HG03378 (cell line): ENCODE data around the gene MYDGF.
"Not testable (repeated sequence)": the region's sequence is repeated elsewhere in the genome, so short reads cannot be mapped to it uniquely, and the experiment has no call there.

ENCODE experiments used
- ATAC-seq: cut with Tn5 transposase; IDR thresholded peaks from one replicate; pipeline ENCODE4 v1.9.1; 2021; ENCODE audit warnings: mild to moderate bottlenecking, moderate library complexity; ENCODE audit not compliant: unreplicated experiment

Gene MYDGF

GRCh38 chr19:4700693-4700970 is 30.5 kb upstream of the MYDGF start:
- no peak for ATAC-seq

GRCh38 chr19:4699826-4700692 is 29.9 kb upstream of the MYDGF start:
- ATAC-seq: no peak

DNA sequence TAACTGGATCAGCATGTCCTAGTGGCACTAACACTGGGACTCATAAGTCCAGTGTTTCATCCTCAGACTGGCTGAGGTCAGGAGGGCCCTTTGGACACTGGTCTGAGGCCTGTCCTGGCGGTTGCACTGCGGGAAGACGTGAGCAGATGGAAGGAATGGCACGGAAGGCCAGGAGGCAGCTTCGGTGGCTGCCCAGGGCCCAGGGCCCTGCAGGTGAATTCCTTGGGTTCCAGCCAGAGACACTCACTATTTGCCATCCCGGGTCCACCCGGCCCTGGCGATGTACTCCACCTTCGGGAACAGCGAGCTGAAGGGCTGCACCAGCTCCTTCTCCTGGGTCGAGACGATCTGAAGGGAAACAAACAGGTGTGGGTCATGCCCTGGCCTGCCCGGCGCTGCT is 27.2 kb upstream of the MYDGF start:
- no peak for ATAC-seq

DNA sequence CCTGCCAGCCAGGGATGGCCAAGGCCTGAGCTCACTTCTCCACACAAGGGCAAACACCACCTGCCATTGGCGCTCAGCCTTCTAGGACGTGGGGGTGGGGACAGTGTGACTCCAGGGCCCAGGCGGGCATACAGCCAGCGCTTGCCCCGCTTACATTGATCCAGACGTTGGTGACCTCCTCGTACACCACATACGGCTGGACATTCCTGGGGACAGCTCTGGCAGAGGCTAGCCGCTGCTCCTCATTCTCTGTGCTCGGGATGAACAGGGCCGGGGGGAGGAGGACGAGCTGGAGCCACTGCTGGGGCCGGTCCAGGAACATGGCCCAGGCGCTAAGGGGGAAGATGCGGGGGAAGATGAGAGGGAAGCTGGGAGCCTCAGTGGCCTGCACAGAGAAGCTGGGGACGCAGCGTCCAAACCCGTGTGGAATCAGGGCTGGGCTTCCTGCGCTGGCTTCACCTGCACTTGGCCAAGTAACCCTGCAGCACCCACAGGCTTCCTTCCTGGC is 25.1 kb upstream of the MYDGF start:
- ATAC-seq: no peak

DNA sequence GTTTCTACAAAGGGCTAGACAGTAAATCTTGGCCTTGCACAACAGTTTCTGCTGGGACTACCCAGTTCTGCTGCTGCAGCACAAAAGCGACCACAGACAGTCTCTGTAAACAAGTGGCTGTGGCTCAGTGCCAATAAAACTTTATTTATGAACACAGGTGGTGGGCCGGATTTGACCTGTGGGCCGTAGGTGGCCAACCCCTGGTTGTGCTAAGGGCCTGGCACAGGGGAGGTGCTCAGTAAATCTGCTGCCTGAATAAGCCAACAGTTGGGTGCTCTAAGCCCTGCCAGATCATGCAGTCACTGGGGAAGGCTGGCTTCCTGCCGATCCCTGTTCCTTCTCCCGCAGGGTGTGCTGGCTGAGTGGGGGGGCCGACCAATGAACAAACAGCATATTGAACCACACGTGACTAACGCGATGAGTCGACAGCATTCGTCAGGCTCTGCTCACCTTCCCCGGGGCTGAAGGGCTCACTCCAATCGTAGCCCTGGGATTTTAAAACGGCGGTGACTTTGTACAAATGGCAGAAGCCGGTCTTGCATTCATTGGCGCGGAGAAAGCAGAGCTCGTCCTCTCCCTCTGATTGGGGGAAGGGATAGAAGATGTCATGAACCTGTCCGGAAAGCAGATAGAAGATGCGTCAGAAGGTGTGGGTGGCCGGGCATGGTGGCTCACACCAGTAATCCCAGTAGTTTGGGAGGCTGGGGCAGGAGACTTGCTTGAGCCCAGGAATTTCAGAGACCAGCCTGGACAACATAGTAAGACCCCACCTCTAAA is 24.3 kb upstream of the MYDGF start:
- no peak for ATAC-seq

DNA sequence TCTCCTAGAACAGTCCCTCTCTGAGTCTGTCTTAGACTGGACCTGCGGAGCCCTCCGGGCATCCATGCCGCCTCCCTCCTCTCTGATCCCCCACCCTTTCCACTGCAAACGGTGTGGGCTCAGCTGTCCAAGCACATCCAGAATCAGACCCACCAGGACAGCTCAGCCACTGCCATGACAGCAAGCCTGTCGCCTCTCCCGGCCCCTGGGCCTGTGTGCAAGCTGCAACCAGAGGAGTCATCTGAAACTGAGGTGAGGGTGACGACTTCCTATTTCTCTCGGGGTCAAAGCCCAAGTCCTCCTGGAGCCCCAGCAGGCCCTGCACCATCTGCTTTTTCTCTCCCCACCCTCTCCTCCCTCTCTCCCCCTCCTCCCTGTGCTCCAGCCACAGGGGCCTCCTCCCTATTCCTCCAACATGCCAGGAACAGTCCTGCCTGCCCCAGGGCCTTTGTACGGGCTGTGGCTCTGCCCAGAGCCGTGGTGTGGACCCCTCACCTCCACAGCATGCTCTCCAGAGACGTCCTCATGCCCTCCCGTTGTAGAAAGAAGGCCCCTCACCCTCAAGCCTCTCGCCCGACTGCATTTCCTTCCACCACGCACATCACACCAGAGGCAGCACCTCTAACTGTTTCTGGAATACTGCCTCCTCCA is 23.5 kb upstream of the MYDGF start:
- no peak for ATAC-seq

GRCh38 chr19:4693078-4693350 is 22.9 kb upstream of the MYDGF start:
- ATAC-seq: no peak

DNA sequence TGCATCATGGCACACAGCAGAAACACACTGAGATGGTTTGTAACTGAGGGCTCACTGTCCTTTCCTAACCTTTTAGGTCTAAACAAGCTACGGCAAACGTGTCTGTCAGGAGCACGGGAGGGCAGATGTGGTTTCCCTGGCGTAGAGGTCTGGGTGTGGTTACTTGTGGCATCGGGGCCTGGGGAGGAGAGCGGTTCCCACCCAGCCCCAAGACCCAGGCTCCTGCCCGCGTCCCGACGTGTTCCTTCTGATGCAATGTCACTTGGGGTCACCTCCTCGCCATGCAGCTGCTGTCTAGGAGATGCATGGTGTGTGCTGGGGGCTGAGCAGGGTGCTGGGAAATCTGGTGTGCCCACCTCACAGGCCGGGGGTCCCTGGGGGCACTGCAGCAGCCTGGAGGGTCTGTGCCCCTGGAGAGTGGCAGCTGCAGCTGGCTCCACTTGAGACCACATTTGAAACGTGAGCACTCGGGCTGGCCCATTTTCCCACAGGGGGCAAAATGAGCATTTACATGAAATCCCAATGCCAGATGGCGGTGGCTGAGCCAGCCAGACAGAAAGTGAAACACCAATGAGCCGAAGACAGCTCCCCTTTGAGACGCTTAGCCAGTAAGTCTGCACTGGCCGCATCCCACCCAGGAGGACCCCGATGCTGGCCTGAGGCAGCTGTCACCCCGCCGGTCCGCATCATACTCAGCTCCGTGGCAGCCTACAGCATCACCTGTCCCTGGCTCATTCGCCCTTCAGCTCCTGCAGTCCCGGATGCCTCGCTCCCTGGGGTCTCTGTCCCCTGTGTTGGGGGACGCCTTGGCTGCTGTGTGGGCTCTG is 22.3 kb upstream of the MYDGF start:
- no peak for ATAC-seq

DNA sequence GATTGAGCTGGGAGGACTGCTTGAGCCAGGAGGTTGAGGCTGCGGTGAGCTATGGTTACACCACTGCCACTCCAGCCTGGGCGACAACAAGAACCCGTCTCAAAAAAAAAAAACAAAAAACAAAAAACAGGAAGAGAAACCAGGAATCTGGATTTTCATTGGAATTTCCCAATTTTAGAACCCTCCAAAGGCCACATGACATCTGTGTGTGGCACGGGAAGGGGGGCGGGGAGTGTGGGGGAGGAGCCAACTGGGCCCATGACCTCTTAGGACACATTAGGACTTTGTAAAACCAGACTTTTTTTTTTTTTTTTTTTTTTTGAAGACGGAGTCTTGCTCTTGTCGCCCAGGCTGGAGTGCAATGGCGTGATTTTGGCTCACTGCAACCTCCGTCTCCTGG is 21.2 kb upstream of the MYDGF start:
- no peak for ATAC-seq

- ATAC-seq: no peak
Measured at GRCh38 chr19:4690361-4690760, 20.2 kb upstream of the MYDGF start.

DNA sequence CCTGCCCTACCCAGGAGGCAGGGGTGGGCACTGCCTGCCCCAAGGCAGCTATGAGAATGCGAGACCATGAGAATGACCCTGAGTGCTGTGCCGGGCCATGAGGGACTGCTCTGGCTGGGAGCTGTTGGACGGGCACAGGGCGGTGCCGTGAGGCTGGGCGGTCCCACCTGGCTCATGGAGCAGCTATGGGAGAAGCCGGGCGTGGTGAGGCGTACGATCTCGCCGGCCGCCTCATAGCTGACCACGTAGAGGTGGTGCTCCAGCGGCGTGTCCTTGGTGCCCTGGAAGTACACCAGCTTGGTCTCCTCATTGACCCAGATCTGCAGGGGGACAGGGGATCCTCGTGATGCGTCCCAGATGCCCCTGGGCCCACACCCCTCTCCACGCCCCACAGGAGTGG is 19.3 kb upstream of the MYDGF start:
- ATAC-seq: no peak

GRCh38 chr19:4688587-4688986 is 18.4 kb upstream of the MYDGF start:
- no peak for ATAC-seq

GRCh38 chr19:4687396-4687795 is 17.3 kb upstream of the MYDGF start:
- ATAC-seq: no peak

GRCh38 chr19:4686700-4687099 is 16.6 kb upstream of the MYDGF start:
- no peak for ATAC-seq

GRCh38 chr19:4684312-4685095 is 14.4 kb upstream of the MYDGF start:
- ATAC-seq: no peak

- no peak for ATAC-seq
Measured at GRCh38 chr19:4682417-4683200, 12.5 kb upstream of the MYDGF start.

GRCh38 chr19:4680021-4680420 is 9.9 kb upstream of the MYDGF start:
- ATAC-seq: not testable (repeated sequence)

- no peak for ATAC-seq
Measured at GRCh38 chr19:4678881-4679790, 9.0 kb upstream of the MYDGF start.
